GM12891 (cell line): ENCODE data around the gene STAT3.

Experiments
- DNase-seq: peaks from one replicate; pipeline ENCODE4 v3.0.0; 2011; ENCODE audit warnings: low spot score; ENCODE audit not compliant: insufficient read length
- FAIRE-seq: peaks from 2 replicates; lab custom pipeline; 2011; peaks lifted over from hg19 to GRCh38; lab: Jason Lieb, UNC
- PAX5 ChIP-seq: IDR thresholded peaks from 2 replicates; pipeline ENCODE4 v1.6.1; 2011; ENCODE audit warnings: low read length, moderate library complexity, mild to moderate bottlenecking; ENCODE audit not compliant: insufficient read depth, severe bottlenecking
- POLR2A ChIP-seq: IDR thresholded peaks from 2 replicates; pipeline ENCODE4 v1.6.1; 2011; ENCODE audit warnings: low read depth, low read length, control low read depth
- POLR2AphosphoS5 ChIP-seq: IDR thresholded peaks from 2 replicates; pipeline ENCODE4 v1.6.1; 2011; ENCODE audit warnings: low read depth, low read length, control low read depth
- POU2F2 ChIP-seq: IDR thresholded peaks from 2 replicates; pipeline ENCODE4 v1.6.1; 2011; ENCODE audit warnings: low read depth, mild to moderate bottlenecking, control low read depth, low read length, moderate library complexity
- SPI1 ChIP-seq: IDR thresholded peaks from 2 replicates; pipeline ENCODE4 v1.6.1; 2011; ENCODE audit warnings: low read depth, low read length, control low read depth
- TAF1 ChIP-seq: IDR thresholded peaks from 2 replicates; pipeline ENCODE4 v1.6.1; 2011; ENCODE audit warnings: low read depth, low read length, control low read depth

STAT3 gene

GRCh38 chr17:42315402-42316156 lies 72.7 kb downstream of the STAT3 start:
- no peak for DNase-seq
- peak; percentile 71 for FAIRE-seq
- TF ChIP-seq SPI1: peak; percentile 33; the same call in 1 of the 2 replicates
- no peak for TF ChIP-seq TAF1
- no peak for TF ChIP-seq PAX5
- TF ChIP-seq POLR2AphosphoS5: no peak
- peak; percentile 71 for TF ChIP-seq POU2F2
- TF ChIP-seq POLR2A: no peak

GRCh38 chr17:42313773-42314566 lies 74.3 kb downstream of the STAT3 start:
- no peak for FAIRE-seq
- DNase-seq: no peak
- TF ChIP-seq PAX5: no peak
- peak; percentile 20; the same call in 1 of the 2 replicates for TF ChIP-seq POLR2A
- no peak for TF ChIP-seq POU2F2

DNA sequence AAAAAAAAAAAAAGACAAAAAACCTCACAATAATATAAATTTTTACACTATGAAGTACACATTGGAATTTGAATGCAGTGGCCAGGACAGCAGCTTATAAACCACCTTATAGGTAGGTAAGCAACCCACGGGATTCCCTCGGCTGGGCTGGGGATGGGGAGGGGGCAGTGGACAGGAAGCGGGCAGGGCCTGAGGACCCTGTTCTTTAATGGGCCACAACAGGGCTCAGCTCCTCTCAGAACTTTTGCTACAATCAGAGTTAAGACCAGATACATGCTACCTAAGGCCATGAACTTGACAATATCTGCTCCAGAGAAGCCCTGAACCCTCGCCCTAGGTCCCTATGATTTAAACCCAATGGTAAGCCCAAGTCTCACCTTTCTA lies 74.9 kb downstream of the STAT3 start:
- TF ChIP-seq POLR2AphosphoS5 (no peak), POU2F2 (no peak), TAF1 (no peak), POLR2A (peak; percentile 17; the same call in 1 of the 2 replicates), PAX5 (no peak), SPI1 (no peak)
- DNase-seq (no peak), FAIRE-seq (no peak)

DNA sequence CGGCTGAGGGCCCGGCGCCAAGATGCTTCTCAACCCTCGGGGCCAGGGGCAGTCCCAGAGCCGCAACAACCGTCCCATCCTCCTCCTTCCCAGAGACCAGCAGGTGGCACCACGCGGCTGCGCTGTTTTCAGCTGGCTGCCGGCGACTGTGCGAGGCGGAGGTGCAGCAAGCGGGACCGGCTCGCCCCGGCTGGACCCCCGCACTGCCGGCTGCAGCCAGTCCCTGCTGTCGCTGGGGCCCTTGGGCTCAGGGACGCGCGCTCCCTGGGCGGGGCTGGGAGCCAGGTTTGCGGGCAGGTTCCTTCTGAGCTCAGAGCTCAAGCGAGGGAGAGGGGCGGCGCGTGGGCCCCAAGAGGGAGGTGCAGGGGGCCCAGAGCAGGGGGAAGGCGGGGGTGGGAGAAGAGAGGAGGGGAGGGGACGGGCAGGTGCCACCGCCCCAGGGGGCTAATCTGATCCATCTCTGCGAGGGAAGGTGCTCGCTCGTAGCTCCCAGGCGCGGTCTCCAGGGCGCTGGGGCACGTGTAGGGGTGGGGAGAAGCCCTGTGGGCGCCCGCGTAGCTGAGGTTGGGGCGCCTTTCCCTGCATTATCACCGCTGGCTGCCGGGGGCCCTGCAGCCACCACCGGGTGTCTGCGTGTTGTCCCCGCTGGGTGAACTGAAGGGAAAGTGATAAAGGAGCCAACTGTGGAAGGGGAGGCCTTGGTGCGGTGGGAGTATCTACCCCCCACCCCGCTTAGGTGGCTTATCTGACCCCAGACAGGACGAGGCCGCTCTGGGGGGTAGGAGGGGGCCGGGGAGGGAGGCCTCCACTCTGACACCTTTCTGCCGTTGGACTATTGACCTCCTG lies 75.7 kb downstream of the STAT3 start:
- TF ChIP-seq SPI1 (no peak), POU2F2 (no peak)
- FAIRE-seq (peak; percentile 90), DNase-seq (peak; percentile 73)

- FAIRE-seq (no peak), DNase-seq (no peak)
- TF ChIP-seq POLR2A (no peak), POLR2AphosphoS5 (no peak)
Observed at GRCh38 chr17:42312035-42312284, 76.3 kb downstream of the STAT3 start.

- TF ChIP-seq POLR2A: 0 out of 2 replicates have a peak, but pooled peaks have one; percentile 20
- TF ChIP-seq PAX5: no peak
- DNase-seq: no peak
- FAIRE-seq: no peak
Observed at GRCh38 chr17:42311240-42312034, 76.8 kb downstream of the STAT3 start.

GRCh38 chr17:42310787-42311215 lies 77.4 kb downstream of the STAT3 start:
- no peak for TF ChIP-seq SPI1
- no peak for TF ChIP-seq POLR2A
- TF ChIP-seq PAX5: no peak
- TF ChIP-seq TAF1: no peak
- TF ChIP-seq POLR2AphosphoS5: no peak
- TF ChIP-seq POU2F2: no peak
- FAIRE-seq: peak; percentile 48
- DNase-seq: no peak

GRCh38 chr17:42309986-42310786 lies 78.1 kb downstream of the STAT3 start:
- TF ChIP-seq POU2F2: no peak
- TF ChIP-seq POLR2A: no peak
- TF ChIP-seq POLR2AphosphoS5: no peak
- no peak for TF ChIP-seq PAX5
- no peak for TF ChIP-seq SPI1
- no peak for TF ChIP-seq TAF1
- DNase-seq (no peak), FAIRE-seq (no peak)

- no peak for FAIRE-seq
- TF ChIP-seq SPI1 (no peak), TAF1 (no peak), PAX5 (no peak), POLR2AphosphoS5 (0 out of 2 replicates have a peak, but pooled peaks have one; percentile 14), POU2F2 (no peak), POLR2A (no peak)
- no peak for DNase-seq
Observed at GRCh38 chr17:42309142-42309541, 79.1 kb downstream of the STAT3 start.
